ENCODE data around the gene WRNIP1. TPM values are rescaled to one million over a fixed set of nuclear protein-coding genes. Genes with fewer than 3 reads are reported as not detected.

WRNIP1 gene
- total and polyA plus RNA-seq, 2 of the 8 experiments (the other 6 are each of a cell fraction or from before 2014, with no cell fraction given), result 38.2 to 39.2 TPM

DNA sequence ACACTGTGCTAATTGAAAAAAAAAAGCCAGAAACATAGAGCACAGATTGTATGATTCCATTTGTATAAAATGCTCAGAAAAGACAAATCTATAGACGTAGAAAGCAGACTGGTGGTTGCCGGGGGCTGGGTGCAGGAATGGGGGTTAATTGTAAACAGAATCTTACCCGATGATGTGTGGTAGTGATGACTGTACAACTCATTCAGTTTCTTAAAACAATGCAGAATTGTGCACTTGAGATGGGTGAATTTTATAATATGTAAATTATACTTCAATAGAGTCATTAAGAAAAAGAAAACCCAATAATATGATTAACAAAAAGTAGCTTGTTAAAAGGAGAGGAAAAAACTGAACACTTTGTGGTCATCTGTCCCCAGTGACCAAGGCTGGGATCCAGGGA, 10.8 kb upstream of the WRNIP1 start:
- Histone ChIP-seq H3K23me2 (ENCODE audit: low read depth, low read length) (no peaks in the 10 kb centered on the region; the same call in 1 of the 2 replicates), H2BK120ac (replicated peaks; ENCODE audit: low read depth, low read length) (no peak overlapping the region)
- CTCF ChIA-PET (ENCODE audit: partially characterized antibody), result interaction anchor here (0.6 to 0.9 kb wide), 2 partner anchors 16 to 37 kb away, joined by 3 read pairs; no protein-coding TSS in a partner anchor
- no peak for TF ChIP-seq JUN (IDR thresholded peaks at IDR 0.05; ENCODE audit: low read depth, low read length)
- TF ChIP-seq KDM1A (IDR thresholded peaks at IDR 0.05; ENCODE audit: borderline replicate concordance, low read length), result no peak
- no peak for TF ChIP-seq HDAC6 (IDR thresholded peaks at IDR 0.05; ENCODE audit: low read depth, low read length)
- TF ChIP-seq TBP (IDR thresholded peaks at IDR 0.05; ENCODE audit: low read depth, low read length), result no peak

More for the DNA sequence above, 10.8 kb upstream of the WRNIP1 start:
- DNase-seq (ENCODE audit: low read depth in 1 of 2, low spot score in 2 of 2) (no peak), FAIRE-seq (no peak)
- Histone ChIP-seq H4K91ac (replicated peaks; ENCODE audit: insufficient read length, low read length) (no peak overlapping the region), H3K4me3 (ENCODE audit: extremely low read depth in 1 of 4, insufficient read depth in 2 of 4, low read depth in 3 of 4, low read length in 4 of 4) (no peak overlapping the region), H3K14ac (ENCODE audit: insufficient read length) (no peak overlapping the region), H4K20me1 (replicated peaks in 1 of 2; ENCODE audit: control insufficient read depth in 1 of 2, insufficient read depth in 2 of 2, low read length in 2 of 2) (no peaks in the 10 kb centered on the region), H3K4me2 (ENCODE audit: insufficient read depth in 1 of 2, low read depth in 2 of 2, low read length in 2 of 2) (no peak overlapping the region), H3K18ac (ENCODE audit: extremely low read depth, low read length) (no peak overlapping the region), H2AK5ac (ENCODE audit: low read depth, low read length) (no peak overlapping the region), H3K9ac (replicated peaks in 1 of 4; ENCODE audit: extremely low read depth in 1 of 4, low read depth in 3 of 4, low read length in 3 of 4) (no peak overlapping the region), H2BK20ac (ENCODE audit: low read length) (no peak overlapping the region), H3K79me1 (ENCODE audit: low read depth, low read length) (no peaks in the 10 kb centered on the region), H3K9me3 (ENCODE audit: insufficient read depth in 2 of 2, low read depth in 1 of 2, low read length in 1 of 2) (no peaks in the 10 kb centered on the region), H2BK5ac (ENCODE audit: low read depth, low read length) (no peak overlapping the region), H2BK12ac (ENCODE audit: low read depth, low read length) (no peak overlapping the region), H3K4me1 (replicated peaks in 1 of 4; ENCODE audit: control insufficient read depth in 3 of 4, insufficient read depth in 4 of 4, low read length in 3 of 4) (no peaks in the 10 kb centered on the region; a peak in 1 of 7 replicates), H3K27ac (ENCODE audit: low read depth, low read length) (no peak overlapping the region), H4K8ac (ENCODE audit: extremely low read depth, insufficient read depth, low read length) (no peak overlapping the region), H3K56ac (replicated peaks; ENCODE audit: insufficient read length, low read depth, low read length) (no peak overlapping the region), H3K36me3 (ENCODE audit: control insufficient read depth in 2 of 4, insufficient read depth in 4 of 4, low read length in 3 of 4) (no peaks in the 10 kb centered on the region), H3K27me3 (replicated peaks in 1 of 4; ENCODE audit: control insufficient read depth in 3 of 4, extremely low read depth in 1 of 4, insufficient read depth in 3 of 4, low read length in 3 of 4) (no peaks in the 10 kb centered on the region), H3K23ac (ENCODE audit: insufficient read length) (no peak overlapping the region), H4K5ac (ENCODE audit: insufficient read length, low read depth, low read length) (no peak overlapping the region), H3K79me2 (ENCODE audit: control insufficient read depth in 1 of 2, insufficient read depth in 2 of 2, low read length in 2 of 2) (no peaks in the 10 kb centered on the region), H3K4ac (replicated peaks; ENCODE audit: insufficient read length, low read depth, low read length) (no peak overlapping the region), H2BK15ac (ENCODE audit: low read length) (no peak overlapping the region), H2AFZ (ENCODE audit: low read length) (no peak overlapping the region)
- POLR2A ChIA-PET (ENCODE audit: partially characterized antibody), result no interaction called here
- 60% methylated on average over 3 of the region's 3 CpGs; no CpG with 5 or more reads in 1 of the 2 experiments for WGBS, 2 experiments (ENCODE audit: extremely low coverage in 1 of 2, insufficient coverage in 1 of 2, insufficient read length in 1 of 2, insufficient replicate concordance in 2 of 2, low coverage in 1 of 2, low lambda C conversion rate in 2 of 2, missing lambda C conversion rate in 1 of 2)

Measured in H1 (cell line).